MM.1S (cell line): Measurements from ENCODE around the gene BBS1.
"Not testable (repeated sequence)": the region's sequence is repeated elsewhere in the genome, so short reads cannot be mapped to it uniquely, and the experiment has no call there.

ENCODE experiments used
- DNase-seq: peaks from one replicate; pipeline ENCODE4 v3.0.0-alpha.2; 2015
- H2AFZ ChIP-seq: fragments of 300-600 bp; sonication (generic); 2 replicates; pipeline ENCODE4 v1.6.0; 2016; ENCODE audit warnings: antibody characterized with exemption, low read length
- H3F3A ChIP-seq: fragments of 300-600 bp; sonication (generic); 2 replicates; pipeline ENCODE4 v1.6.1; 2016; ENCODE audit warnings: mild to moderate bottlenecking, antibody characterized with exemption, low read length, moderate library complexity, mixed read lengths; ENCODE audit not compliant: insufficient read depth
- H3K27ac ChIP-seq: fragments of 300-600 bp; sonication (generic); 2 replicates; pipeline ENCODE4 v1.5.1; 2016; ENCODE audit warnings: mild to moderate bottlenecking, low read length
- H3K27me3 ChIP-seq: fragments of 300-600 bp; sonication (generic); replicated peaks from 2 replicates; pipeline ENCODE4 v1.6.0; 2016; ENCODE audit warnings: low read length; ENCODE audit not compliant: insufficient read depth
- H3K36me3 ChIP-seq: fragments of 300-600 bp; sonication (generic); replicated peaks from 2 replicates; pipeline ENCODE4 v1.6.1; 2016; ENCODE audit warnings: mild to moderate bottlenecking, low read length, mixed read lengths; ENCODE audit not compliant: insufficient read depth
- H3K4me1 ChIP-seq: fragments of 300-600 bp; sonication (generic); 2 replicates; pipeline ENCODE4 v1.6.1; 2016; ENCODE audit warnings: low read length, mixed read lengths
- H3K4me2 ChIP-seq: fragments of 300-600 bp; sonication (generic); 2 replicates; pipeline ENCODE4 v1.6.0; 2016; ENCODE audit warnings: low read depth, low read length
- H3K4me3 ChIP-seq: fragments of 300-600 bp; sonication (generic); 2 replicates; pipeline ENCODE4 v1.5.1; 2016; ENCODE audit warnings: low read length, mixed read lengths
- H3K79me2 ChIP-seq: fragments of 300-600 bp; sonication (generic); 2 replicates; pipeline ENCODE4 v1.6.1; 2016; ENCODE audit warnings: mixed run types, low read length, mixed read lengths
- H3K9ac ChIP-seq: fragments of 300-600 bp; sonication (generic); 2 replicates; pipeline ENCODE4 v1.6.1; 2016; ENCODE audit warnings: low read length, mixed read lengths
- H3K9me2 ChIP-seq: fragments of 300-600 bp; sonication (generic); replicated peaks from 2 replicates; pipeline ENCODE4 v1.6.1; 2016; ENCODE audit warnings: mild to moderate bottlenecking, low read length, mixed read lengths; ENCODE audit not compliant: insufficient read depth
- H3K9me3 ChIP-seq: fragments of 300-600 bp; sonication (generic); replicated peaks from 2 replicates; pipeline ENCODE4 v1.6.1; 2016; ENCODE audit warnings: mild to moderate bottlenecking, low read length, mixed read lengths; ENCODE audit not compliant: insufficient read depth
- H4K20me1 ChIP-seq: fragments of 300-600 bp; sonication (generic); 2 replicates; pipeline ENCODE4 v1.6.1; 2016; ENCODE audit warnings: mild to moderate bottlenecking, low read length, moderate library complexity, mixed read lengths; ENCODE audit not compliant: insufficient read depth
- CTCF ChIP-seq: fragments of 300-600 bp; sonication (generic); IDR thresholded peaks from 2 replicates; pipeline ENCODE4 v1.5.1; 2016; ENCODE audit warnings: antibody characterized with exemption, low read length, mixed read lengths
- EZH2 ChIP-seq: fragments of 300-600 bp; sonication (generic); optimal IDR thresholded peaks from 2 replicates; pipeline ENCODE3; 2017; ENCODE audit warnings: low read depth, mild to moderate bottlenecking, antibody characterized with exemption, low read length, mixed read lengths
- EZH2phosphoT487 ChIP-seq: fragments of 300-600 bp; sonication (generic); IDR thresholded peaks from 2 replicates; pipeline ENCODE4 v1.6.1; 2018; ENCODE audit warnings: antibody characterized with exemption, low read length

BBS1 gene

GRCh38 chr11:66510271-66510989, at the start of gene BBS1:
BBS1 (plus strand) TSS chr11:66510635; CDS start chr11:66510660, 25 bp downstream.
- H3F3A ChIP-seq: no peaks in the 10 kb centered on the region
- H3K4me2 ChIP-seq: peak within 1 kb of the TSS; percentile 95
- H3K4me3 ChIP-seq: peak within 1 kb of the TSS; percentile 93
- no peaks in the 10 kb centered on the region for H4K20me1 ChIP-seq
- H3K36me3 ChIP-seq: no peaks in the 10 kb centered on the region; the same call in 1 of the 2 replicates
- H3K9me3 ChIP-seq: no peaks in the 10 kb centered on the region
- no peak within 1 kb of the TSS for H3K27ac ChIP-seq
- H3K4me1 ChIP-seq: peaks cover 4% of the 10 kb centered on the region; the same call in 1 of the 2 replicates
- peak within 1 kb of the TSS; percentile 84 for H2AFZ ChIP-seq
- H3K79me2 ChIP-seq: peaks cover 13% of the 10 kb centered on the region
- H3K27me3 ChIP-seq: no peaks in the 10 kb centered on the region
- H3K9me2 ChIP-seq: no peaks in the 10 kb centered on the region
- peak within 1 kb of the TSS; percentile 63; the same call in 1 of the 2 replicates for H3K9ac ChIP-seq
- TF ChIP-seq CTCF (no peak), EZH2 (no peak), EZH2phosphoT487 (no peak)
- DNase-seq: peak; percentile 69

DNA sequence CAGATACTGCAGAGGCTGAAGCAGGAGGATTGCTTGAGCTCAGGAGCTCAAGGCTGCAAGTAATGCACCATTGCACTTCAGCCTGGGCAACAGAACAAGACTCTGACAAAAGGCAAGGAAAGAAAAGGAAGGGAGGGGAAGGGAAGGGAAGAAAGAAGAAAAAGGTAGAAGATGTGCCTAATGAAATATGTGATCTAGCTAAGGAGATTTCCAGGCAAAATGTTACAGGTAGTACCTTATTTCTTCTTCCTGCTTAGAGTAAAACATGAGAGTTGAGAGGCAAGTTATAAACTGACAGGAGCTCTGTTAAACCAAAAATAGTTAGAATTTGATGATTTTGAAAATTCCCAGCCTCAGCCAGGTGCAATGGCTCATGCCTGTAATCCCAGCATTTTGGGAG, 48.4 kb upstream of the BBS1 start:
- Histone ChIP-seq H3F3A (no peaks in the 10 kb centered on the region), H3K9me3 (no peaks in the 10 kb centered on the region), H4K20me1 (no peaks in the 10 kb centered on the region), H3K9ac (no peak overlapping the region), H3K4me3 (no peak overlapping the region), H3K36me3 (no peaks in the 10 kb centered on the region), H3K27me3 (no peaks in the 10 kb centered on the region), H3K9me2 (no peaks in the 10 kb centered on the region), H3K4me1 (0 out of 2 replicates have a peak, but pooled peaks cover 5% of the 10 kb centered on the region), H2AFZ (no peak overlapping the region), H3K4me2 (no peak overlapping the region), H3K79me2 (no peaks in the 10 kb centered on the region), H3K27ac (no peak overlapping the region)
- no peak for TF ChIP-seq EZH2phosphoT487
- no peak for TF ChIP-seq EZH2
- TF ChIP-seq CTCF: no peak
- no peak for DNase-seq

GRCh38 chr11:66462911-66463310, 47.5 kb upstream of the BBS1 start:
- Histone ChIP-seq H3K9ac (no peak overlapping the region), H3K4me1 (peaks cover 11% of the 10 kb centered on the region; the same call in 1 of the 2 replicates), H3K27ac (no peak overlapping the region), H3K9me2 (no peaks in the 10 kb centered on the region), H3F3A (no peaks in the 10 kb centered on the region), H2AFZ (no peak overlapping the region), H3K4me2 (no peak overlapping the region), H3K9me3 (no peaks in the 10 kb centered on the region), H3K36me3 (no peaks in the 10 kb centered on the region), H3K27me3 (no peaks in the 10 kb centered on the region), H4K20me1 (no peaks in the 10 kb centered on the region), H3K4me3 (no peak overlapping the region), H3K79me2 (peaks cover 5% of the 10 kb centered on the region; the same call in 1 of the 2 replicates)
- no peak for DNase-seq
- TF ChIP-seq EZH2 (no peak), EZH2phosphoT487 (no peak), CTCF (no peak)

DNA sequence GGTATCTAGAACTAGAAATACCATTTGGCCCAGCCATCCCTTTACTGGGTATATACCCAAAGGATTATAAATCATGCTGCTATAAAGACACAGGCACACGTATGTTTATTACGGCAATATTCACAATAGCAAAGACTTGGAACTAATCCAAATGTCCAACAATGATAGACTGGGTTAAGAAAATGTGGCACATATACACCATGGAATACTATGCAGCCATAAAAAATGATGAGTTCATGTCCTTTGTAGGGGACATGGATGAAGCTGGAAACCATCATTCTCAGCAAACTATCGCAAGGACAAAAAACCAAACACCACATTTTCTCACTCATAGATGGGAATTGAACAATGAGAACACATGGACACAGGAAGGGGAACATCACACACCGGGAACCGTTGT, 46.3 kb upstream of the BBS1 start:
- DNase-seq, H3F3A ChIP-seq, H4K20me1 ChIP-seq, H3K9me3 ChIP-seq, H3K9me2 ChIP-seq, H3K36me3 ChIP-seq, H3K4me3 ChIP-seq, H3K9ac ChIP-seq, H3K27ac ChIP-seq, H3K79me2 ChIP-seq, H2AFZ ChIP-seq, H3K27me3 ChIP-seq, H3K4me2 ChIP-seq, H3K4me1 ChIP-seq: not testable (repeated sequence)
